Keratinocyte (primary cell): ENCODE results near the gene SLC22A12.

Source experiments
- CTCF ChIP-seq, 3 experiments: IDR thresholded peaks in 1 of 3; conservative IDR thresholded peaks in 1 of 3; optimal IDR thresholded peaks in 1 of 3; 2 replicates in 2 of 3; 3 replicates in 1 of 3; pipeline versions ENCODE3 to v1.5.1; 2011; ENCODE audit warnings: low read length in 3 of 3, mild to moderate bottlenecking in 3 of 3, moderate library complexity in 2 of 3, control low read depth in 1 of 3, inconsistent platforms in 1 of 3; ENCODE audit not compliant: insufficient read depth in 2 of 3; ENCODE audit errors: extremely low read depth in 1 of 3
- EZH2 ChIP-seq: IDR thresholded peaks from one replicate; pipeline ENCODE4 v1.6.1; 2012; ENCODE audit warnings: inconsistent platforms, mild to moderate bottlenecking, low read length, moderate library complexity

GRCh38 chr11:64631675-64632074, 40.7 kb downstream of the SLC22A12 start:
- no peak for TF ChIP-seq CTCF (optimal IDR thresholded peaks at IDR 0.05 in 1 of 3, IDR thresholded peaks at IDR 0.05 in 1 of 3, conservative IDR thresholded peaks at IDR 0.05 in 1 of 3; ENCODE audit: extremely low read depth in 1 of 3, insufficient read depth in 2 of 3, low read length in 3 of 3)
- no peak for TF ChIP-seq EZH2
